GM19372 (cell line): ENCODE data around the gene POLRMT.

Source experiments
- ATAC-seq: cut with Tn5 transposase; IDR thresholded peaks from one replicate; pipeline ENCODE4 v1.9.1; 2021; ENCODE audit warnings: mild to moderate bottlenecking, low read depth, moderate library complexity; ENCODE audit not compliant: unreplicated experiment

The POLRMT gene

GRCh38 chr19:663682-664117 is 30.4 kb upstream of the POLRMT start:
- ATAC-seq, result no peak

GRCh38 chr19:662962-663681 is 29.8 kb upstream of the POLRMT start, which contains the start of gene RNF126:
Gene RNF126, minus strand, starts transcription at chr19:663214. Its CDS starts 93 bp downstream, at chr19:663121.
- peak; percentile 66 for ATAC-seq

- ATAC-seq, result peak; percentile 8
Observed at GRCh38 chr19:662207-662961, 29.0 kb upstream of the POLRMT start.

- ATAC-seq, result no peak
Observed at GRCh38 chr19:661427-662196, 28.3 kb upstream of the POLRMT start.

GRCh38 chr19:660793-661426 is 27.6 kb upstream of the POLRMT start:
- no peak for ATAC-seq

GRCh38 chr19:658916-659839 is 25.8 kb upstream of the POLRMT start:
- no peak for ATAC-seq

- ATAC-seq, result no peak
Observed at GRCh38 chr19:658059-658839, 24.9 kb upstream of the POLRMT start.

- ATAC-seq, result no peak
Observed at GRCh38 chr19:657611-658010, 24.3 kb upstream of the POLRMT start.

- ATAC-seq, result no peak
Observed at GRCh38 chr19:656751-657559, 23.6 kb upstream of the POLRMT start.

- ATAC-seq, result no peak
Observed at GRCh38 chr19:655691-656090, 22.4 kb upstream of the POLRMT start.

- ATAC-seq, result no peak
Observed at GRCh38 chr19:653425-653824, 20.1 kb upstream of the POLRMT start.

- no peak for ATAC-seq
Observed at GRCh38 chr19:652467-653389, 19.4 kb upstream of the POLRMT start.

GRCh38 chr19:651991-652390 is 18.7 kb upstream of the POLRMT start:
- no peak for ATAC-seq

- ATAC-seq, result no peak
Observed at GRCh38 chr19:651114-651818, 17.9 kb upstream of the POLRMT start.

- ATAC-seq, result no peak
Observed at GRCh38 chr19:650121-650520, 16.8 kb upstream of the POLRMT start.
